ENCODE measurements around the gene DNAJB12. TPM values are rescaled to one million over a fixed set of nuclear protein-coding genes. Genes with fewer than 3 reads are reported as not detected.
"Not testable (repeated sequence)": the region's sequence is repeated elsewhere in the genome, so short reads cannot be mapped to it uniquely, and the experiment has no call there.

Gene DNAJB12
- total RNA-seq, 1 experiment from 2014 or later = 68.1 TPM

GRCh38 chr10:72328829-72329204 lies 25.9 kb downstream of the DNAJB12 start:
- intact Hi-C loops (cut with micrococcal nuclease) = loop anchor here (1.0 to 2.0 kb wide), 2 partner anchors 85 to 202 kb away; no protein-coding TSS in a partner anchor
- no peak for TF ChIP-seq CTCF (IDR thresholded peaks at IDR 0.05; ENCODE audit: unreplicated experiment)
- POLR2A ChIA-PET = interaction anchor here (0.6 to 12.8 kb wide), 10 partner anchors 8 to 110 kb away, joined by 3 to 399 read pairs (median 6); partner anchors contain the start of gene DDIT4

GRCh38 chr10:72328045-72328828 lies 26.5 kb downstream of the DNAJB12 start:
- intact Hi-C loops (cut with micrococcal nuclease) = loop anchor here (1.0 to 2.0 kb wide), 2 partner anchors 84 to 201 kb away; no protein-coding TSS in a partner anchor
- ChIA-PET POLR2A (interaction anchor here (0.5 to 12.8 kb wide), 10 partner anchors 7 to 99 kb away, joined by 3 to 399 read pairs (median 4); partner anchors contain the start of gene DDIT4), CTCF (interaction anchor here (0.5 to 6.0 kb wide), 18 partner anchors 10 to 344 kb away, joined by 3 to 52 read pairs (median 4); partner anchors contain the start of gene DDIT4)
- Mint-ChIP-seq H3K4me1 (ENCODE audit: insufficient read depth, unreplicated experiment) (peaks cover 29% of the 10 kb centered on the region), H3K27ac (ENCODE audit: low read depth, unreplicated experiment) (peak overlapping the region; percentile 7), H3K27me3 (ENCODE audit: insufficient read depth, unreplicated experiment) (no peaks in the 10 kb centered on the region), H3K9me3 (ENCODE audit: unreplicated experiment) (no peaks in the 10 kb centered on the region), H3K4me3 (ENCODE audit: unreplicated experiment) (no peak overlapping the region), H3K36me3 (ENCODE audit: insufficient read depth, unreplicated experiment) (peaks cover 14% of the 10 kb centered on the region)
- no TSS peak for BruUV-seq (replicated peaks)
- peak; percentile 51 for TF ChIP-seq CTCF (IDR thresholded peaks at IDR 0.05; ENCODE audit: unreplicated experiment)
- peak; percentile 83 for DNase-seq (ENCODE audit: unreplicated experiment)

More at GRCh38 chr10:72328829-72329204, 25.9 kb downstream of the DNAJB12 start:
- CTCF ChIA-PET = interaction anchor here (0.6 to 6.0 kb wide), 9 partner anchors 9 to 299 kb away, joined by 3 to 52 read pairs (median 6); partner anchors contain the start of gene DDIT4
- DNase-seq (ENCODE audit: unreplicated experiment) = no peak
- Mint-ChIP-seq H3K27ac (ENCODE audit: low read depth, unreplicated experiment) (peak overlapping the region; percentile 7), H3K36me3 (ENCODE audit: insufficient read depth, unreplicated experiment) (peaks cover 20% of the 10 kb centered on the region), H3K4me1 (ENCODE audit: insufficient read depth, unreplicated experiment) (peaks cover 32% of the 10 kb centered on the region), H3K27me3 (ENCODE audit: insufficient read depth, unreplicated experiment) (no peaks in the 10 kb centered on the region), H3K4me3 (ENCODE audit: unreplicated experiment) (no peak overlapping the region), H3K9me3 (ENCODE audit: unreplicated experiment) (no peaks in the 10 kb centered on the region)
- no TSS peak for BruUV-seq (replicated peaks)

GRCh38 chr10:72326665-72327603 lies 27.8 kb downstream of the DNAJB12 start:
- CTCF ChIA-PET = interaction anchor here (0.5 to 6.0 kb wide), 14 partner anchors 26 to 441 kb away, joined by 3 to 52 read pairs (median 3); partner anchors contain the start of gene DDIT4
- BruUV-seq (replicated peaks); H3K9me3 Mint-ChIP-seq (ENCODE audit: unreplicated experiment); intact Hi-C loops (cut with micrococcal nuclease); H3K4me3 Mint-ChIP-seq (ENCODE audit: unreplicated experiment); H3K27ac Mint-ChIP-seq (ENCODE audit: low read depth, unreplicated experiment); DNase-seq (ENCODE audit: unreplicated experiment); H3K27me3 Mint-ChIP-seq (ENCODE audit: insufficient read depth, unreplicated experiment): not testable (repeated sequence)
- peaks cover 12% of the 10 kb centered on the region for H3K36me3 Mint-ChIP-seq (ENCODE audit: insufficient read depth, unreplicated experiment)
- peaks cover 32% of the 10 kb centered on the region for H3K4me1 Mint-ChIP-seq (ENCODE audit: insufficient read depth, unreplicated experiment)
- POLR2A ChIA-PET = interaction anchor here (1.4 to 12.8 kb wide), 4 partner anchors 11 to 82 kb away, joined by 4 to 399 read pairs (median 10); partner anchors contain the start of gene DDIT4

GRCh38 chr10:72325243-72326175 lies 29.2 kb downstream of the DNAJB12 start:
- intact Hi-C loops (cut with micrococcal nuclease); H3K27ac Mint-ChIP-seq (ENCODE audit: low read depth, unreplicated experiment); H3K4me3 Mint-ChIP-seq (ENCODE audit: unreplicated experiment); BruUV-seq (replicated peaks); H3K9me3 Mint-ChIP-seq (ENCODE audit: unreplicated experiment); H3K27me3 Mint-ChIP-seq (ENCODE audit: insufficient read depth, unreplicated experiment): not testable (repeated sequence)
- peaks cover 12% of the 10 kb centered on the region for H3K36me3 Mint-ChIP-seq (ENCODE audit: insufficient read depth, unreplicated experiment)
- ChIA-PET POLR2A (interaction anchor here (12.8 to 14.5 kb wide), 2 partner anchors 49 to 50 kb away, joined by 383 to 399 read pairs; partner anchors contain the start of gene DDIT4), CTCF (interaction anchor here (0.7 to 1.3 kb wide), 2 partner anchors 11 to 194 kb away, joined by 3 to 5 read pairs; no protein-coding TSS in a partner anchor)
- peak; percentile 85 for DNase-seq (ENCODE audit: unreplicated experiment)
- H3K4me1 Mint-ChIP-seq (ENCODE audit: insufficient read depth, unreplicated experiment) = peaks cover 34% of the 10 kb centered on the region

All from MCF 10A (cell line).